HepG2 (cell line): ENCODE results near the gene SF3A2. TPM values are rescaled to one million over a fixed set of nuclear protein-coding genes. Genes with fewer than 3 reads are reported as not detected.

ENCODE experiments used
- CHCHD3 ChIP-seq: sonication (generic); formaldehyde crosslinking; IDR thresholded peaks from 2 replicates; pipeline ENCODE4 v1.8.0; 2022; ENCODE audit warnings: mild to moderate bottlenecking, missing genetic modification reagents, moderate library complexity
- FOSL1 ChIP-seq: sonication (generic); formaldehyde crosslinking; IDR thresholded peaks from 2 replicates; pipeline ENCODE4 v1.9.0; 2021; ENCODE audit warnings: missing genetic modification reagents, borderline replicate concordance
- KDM4B ChIP-seq: sonication (generic); formaldehyde crosslinking; IDR thresholded peaks from 2 replicates; pipeline ENCODE4 v1.4.0; 2020; ENCODE audit warnings: missing genetic modification reagents
- MIXL1 ChIP-seq: IDR thresholded peaks from 2 replicates; pipeline ENCODE4 v1.6.1; 2016
- RBM39 ChIP-seq: fragments of 200-400 bp; formaldehyde crosslinking; IDR thresholded peaks from one replicate; pipeline ENCODE4 v1.6.1; 2018; ENCODE audit warnings: antibody characterized with exemption, mild to moderate bottlenecking, low read depth, low read length; ENCODE audit not compliant: poor library complexity, severe bottlenecking
- SAP130 ChIP-seq: IDR thresholded peaks from 2 replicates; pipeline ENCODE4 v1.6.1; 2016; ENCODE audit warnings: low read depth
- THYN1 ChIP-seq: sonication (generic); formaldehyde crosslinking; IDR thresholded peaks from 2 replicates; pipeline ENCODE4 v1.8.1; 2023; ENCODE audit warnings: low read depth, mild to moderate bottlenecking, moderate library complexity, missing genetic modification reagents, borderline replicate concordance
- ZBTB38 ChIP-seq: sonication (generic); formaldehyde crosslinking; IDR thresholded peaks from 2 replicates; pipeline ENCODE4 v1.5.1; 2020; ENCODE audit warnings: mild to moderate bottlenecking, missing genetic modification reagents
- ZEB1 ChIP-seq: IDR thresholded peaks from 2 replicates; pipeline ENCODE4 v1.6.1; 2012; ENCODE audit warnings: mild to moderate bottlenecking, low read depth, inconsistent platforms; ENCODE audit not compliant: insufficient replicate concordance
- polyA plus RNA-seq, 8 experiments: library from polyadenylated mRNA; depleted of rRNA in 3 of 8; stranded (reverse) in 7 of 8; unstranded in 1 of 8; fragments of >200 nt; fragmentation: Illumina TruSeq in 4 of 8; extraction: Trizol in 4 of 8; gene quantifications; 2 replicates each; pipeline versions ENCODE4 v1.2.1 to v1.2.3, GENCODE V29; 2011 to 2016; ENCODE audit warnings: low read depth in 4 of 8, missing spikeins in 1 of 8, mixed read lengths in 1 of 8; ENCODE audit not compliant: insufficient read depth in 1 of 8
- total RNA-seq, 5 experiments: library from RNA; depleted of rRNA; stranded (reverse); fragments of >200 nt; fragmentation: Illumina TruSeq; extraction: Trizol; gene quantifications; 2 replicates each; pipeline ENCODE4 v1.2.3, GENCODE V29; 2016; ENCODE audit warnings: low read depth in 1 of 5
- TF ChIP-seq, protein P1 (sequence below): sonication (generic); formaldehyde crosslinking; IDR thresholded peaks from 2 replicates; pipeline ENCODE4 v1.9.0; 2022; ENCODE audit warnings: low read depth, missing genetic modification reagents
- TF ChIP-seq, protein P2 (sequence below): sonication (generic); formaldehyde crosslinking; IDR thresholded peaks from 2 replicates; pipeline ENCODE4 v1.4.0; 2020; ENCODE audit warnings: missing genetic modification reagents, borderline replicate concordance
- TF ChIP-seq, protein P3 (sequence below): IDR thresholded peaks from 2 replicates; pipeline ENCODE4 v1.6.1; 2012; ENCODE audit warnings: inconsistent platforms
- TF ChIP-seq, protein P4 (sequence below): sonication (generic); IDR thresholded peaks from 2 replicates; pipeline ENCODE4 v1.6.1; 2016; ENCODE audit warnings: low read depth, borderline replicate concordance
- TF ChIP-seq, protein P5 (sequence below): sonication (generic); formaldehyde crosslinking; IDR thresholded peaks from 2 replicates; pipeline ENCODE4 v1.4.0; 2020; ENCODE audit warnings: missing genetic modification reagents, borderline replicate concordance
- TF ChIP-seq, protein P6 (sequence below): fragments of 450-650 bp; IDR thresholded peaks from 2 replicates; pipeline ENCODE4 v1.6.1; 2017

SF3A2 gene
- total and polyA plus RNA-seq, 2 of the 13 experiments (the other 11 are each of a cell fraction or from before 2014, with no cell fraction given), result 8.6 to 8.8 TPM

DNA sequence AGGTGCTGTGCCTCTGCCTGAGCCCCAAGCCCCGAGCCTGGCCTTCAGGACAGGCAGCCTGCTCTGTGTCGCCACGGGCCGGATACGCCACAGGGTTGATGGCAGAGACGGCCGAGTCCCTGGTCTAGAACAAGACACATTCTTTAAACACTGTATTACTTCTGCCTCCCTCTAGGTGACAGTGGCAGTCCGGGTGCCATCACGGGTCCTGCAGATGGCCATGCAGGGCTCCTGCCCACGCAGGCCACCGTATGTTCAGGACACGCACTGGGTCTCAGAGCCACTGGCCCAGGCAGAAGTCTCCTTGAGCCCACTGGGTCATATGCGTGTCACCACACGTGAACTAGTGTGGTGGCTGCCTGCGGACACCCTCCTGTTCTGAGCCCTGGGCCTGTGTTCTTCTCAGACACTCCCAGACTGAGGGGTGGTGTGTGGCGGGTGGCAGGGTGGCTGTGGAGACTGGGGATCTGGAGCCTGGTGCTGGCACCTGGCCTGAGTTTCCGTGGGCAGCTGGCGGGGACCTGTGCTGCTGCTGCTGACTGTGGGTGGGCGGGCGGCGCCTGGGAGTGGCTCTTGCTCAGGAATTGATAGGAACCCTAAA, 4.9 kb upstream of the SF3A2 start (continued):
- peak; percentile 68 for TF ChIP-seq ZBTB38 (CRISPR knock-in tag)
- TF ChIP-seq, protein P1, sequence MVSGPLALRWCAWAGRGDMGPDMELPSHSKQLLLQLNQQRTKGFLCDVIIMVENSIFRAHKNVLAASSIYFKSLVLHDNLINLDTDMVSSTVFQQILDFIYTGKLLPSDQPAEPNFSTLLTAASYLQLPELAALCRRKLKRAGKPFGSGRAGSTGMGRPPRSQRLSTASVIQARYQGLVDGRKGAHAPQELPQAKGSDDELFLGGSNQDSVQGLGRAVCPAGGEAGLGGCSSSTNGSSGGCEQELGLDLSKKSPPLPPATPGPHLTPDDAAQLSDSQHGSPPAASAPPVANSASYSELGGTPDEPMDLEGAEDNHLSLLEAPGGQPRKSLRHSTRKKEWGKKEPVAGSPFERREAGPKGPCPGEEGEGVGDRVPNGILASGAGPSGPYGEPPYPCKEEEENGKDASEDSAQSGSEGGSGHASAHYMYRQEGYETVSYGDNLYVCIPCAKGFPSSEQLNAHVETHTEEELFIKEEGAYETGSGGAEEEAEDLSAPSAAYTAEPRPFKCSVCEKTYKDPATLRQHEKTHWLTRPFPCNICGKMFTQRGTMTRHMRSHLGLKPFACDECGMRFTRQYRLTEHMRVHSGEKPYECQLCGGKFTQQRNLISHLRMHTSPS (CRISPR knock-in tag), result no peak
- no peak for TF ChIP-seq THYN1 (CRISPR knock-in tag)
- TF ChIP-seq, protein P2, sequence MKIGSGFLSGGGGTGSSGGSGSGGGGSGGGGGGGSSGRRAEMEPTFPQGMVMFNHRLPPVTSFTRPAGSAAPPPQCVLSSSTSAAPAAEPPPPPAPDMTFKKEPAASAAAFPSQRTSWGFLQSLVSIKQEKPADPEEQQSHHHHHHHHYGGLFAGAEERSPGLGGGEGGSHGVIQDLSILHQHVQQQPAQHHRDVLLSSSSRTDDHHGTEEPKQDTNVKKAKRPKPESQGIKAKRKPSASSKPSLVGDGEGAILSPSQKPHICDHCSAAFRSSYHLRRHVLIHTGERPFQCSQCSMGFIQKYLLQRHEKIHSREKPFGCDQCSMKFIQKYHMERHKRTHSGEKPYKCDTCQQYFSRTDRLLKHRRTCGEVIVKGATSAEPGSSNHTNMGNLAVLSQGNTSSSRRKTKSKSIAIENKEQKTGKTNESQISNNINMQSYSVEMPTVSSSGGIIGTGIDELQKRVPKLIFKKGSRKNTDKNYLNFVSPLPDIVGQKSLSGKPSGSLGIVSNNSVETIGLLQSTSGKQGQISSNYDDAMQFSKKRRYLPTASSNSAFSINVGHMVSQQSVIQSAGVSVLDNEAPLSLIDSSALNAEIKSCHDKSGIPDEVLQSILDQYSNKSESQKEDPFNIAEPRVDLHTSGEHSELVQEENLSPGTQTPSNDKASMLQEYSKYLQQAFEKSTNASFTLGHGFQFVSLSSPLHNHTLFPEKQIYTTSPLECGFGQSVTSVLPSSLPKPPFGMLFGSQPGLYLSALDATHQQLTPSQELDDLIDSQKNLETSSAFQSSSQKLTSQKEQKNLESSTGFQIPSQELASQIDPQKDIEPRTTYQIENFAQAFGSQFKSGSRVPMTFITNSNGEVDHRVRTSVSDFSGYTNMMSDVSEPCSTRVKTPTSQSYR (CRISPR knock-in tag), result no peak
- no peak for TF ChIP-seq FOSL1 (CRISPR knock-in tag)
- TF ChIP-seq MIXL1, result no peak
- TF ChIP-seq, protein P3, sequence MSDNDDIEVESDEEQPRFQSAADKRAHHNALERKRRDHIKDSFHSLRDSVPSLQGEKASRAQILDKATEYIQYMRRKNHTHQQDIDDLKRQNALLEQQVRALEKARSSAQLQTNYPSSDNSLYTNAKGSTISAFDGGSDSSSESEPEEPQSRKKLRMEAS, result no peak; the same call in 1 of the 2 replicates
- no peak for TF ChIP-seq KDM4B
- TF ChIP-seq, protein P4, sequence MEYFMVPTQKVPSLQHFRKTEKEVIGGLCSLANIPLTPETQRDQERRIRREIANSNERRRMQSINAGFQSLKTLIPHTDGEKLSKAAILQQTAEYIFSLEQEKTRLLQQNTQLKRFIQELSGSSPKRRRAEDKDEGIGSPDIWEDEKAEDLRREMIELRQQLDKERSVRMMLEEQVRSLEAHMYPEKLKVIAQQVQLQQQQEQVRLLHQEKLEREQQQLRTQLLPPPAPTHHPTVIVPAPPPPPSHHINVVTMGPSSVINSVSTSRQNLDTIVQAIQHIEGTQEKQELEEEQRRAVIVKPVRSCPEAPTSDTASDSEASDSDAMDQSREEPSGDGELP, result no peak
- TF ChIP-seq, protein P5, sequence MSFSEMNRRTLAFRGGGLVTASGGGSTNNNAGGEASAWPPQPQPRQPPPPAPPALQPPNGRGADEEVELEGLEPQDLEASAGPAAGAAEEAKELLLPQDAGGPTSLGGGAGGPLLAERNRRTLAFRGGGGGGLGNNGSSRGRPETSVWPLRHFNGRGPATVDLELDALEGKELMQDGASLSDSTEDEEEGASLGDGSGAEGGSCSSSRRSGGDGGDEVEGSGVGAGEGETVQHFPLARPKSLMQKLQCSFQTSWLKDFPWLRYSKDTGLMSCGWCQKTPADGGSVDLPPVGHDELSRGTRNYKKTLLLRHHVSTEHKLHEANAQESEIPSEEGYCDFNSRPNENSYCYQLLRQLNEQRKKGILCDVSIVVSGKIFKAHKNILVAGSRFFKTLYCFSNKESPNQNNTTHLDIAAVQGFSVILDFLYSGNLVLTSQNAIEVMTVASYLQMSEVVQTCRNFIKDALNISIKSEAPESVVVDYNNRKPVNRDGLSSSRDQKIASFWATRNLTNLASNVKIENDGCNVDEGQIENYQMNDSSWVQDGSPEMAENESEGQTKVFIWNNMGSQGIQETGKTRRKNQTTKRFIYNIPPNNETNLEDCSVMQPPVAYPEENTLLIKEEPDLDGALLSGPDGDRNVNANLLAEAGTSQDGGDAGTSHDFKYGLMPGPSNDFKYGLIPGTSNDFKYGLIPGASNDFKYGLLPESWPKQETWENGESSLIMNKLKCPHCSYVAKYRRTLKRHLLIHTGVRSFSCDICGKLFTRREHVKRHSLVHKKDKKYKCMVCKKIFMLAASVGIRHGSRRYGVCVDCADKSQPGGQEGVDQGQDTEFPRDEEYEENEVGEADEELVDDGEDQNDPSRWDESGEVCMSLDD (CRISPR knock-in tag), result no peak
- TF ChIP-seq CHCHD3 (CRISPR knock-in tag), result no peak
- TF ChIP-seq, protein P6, sequence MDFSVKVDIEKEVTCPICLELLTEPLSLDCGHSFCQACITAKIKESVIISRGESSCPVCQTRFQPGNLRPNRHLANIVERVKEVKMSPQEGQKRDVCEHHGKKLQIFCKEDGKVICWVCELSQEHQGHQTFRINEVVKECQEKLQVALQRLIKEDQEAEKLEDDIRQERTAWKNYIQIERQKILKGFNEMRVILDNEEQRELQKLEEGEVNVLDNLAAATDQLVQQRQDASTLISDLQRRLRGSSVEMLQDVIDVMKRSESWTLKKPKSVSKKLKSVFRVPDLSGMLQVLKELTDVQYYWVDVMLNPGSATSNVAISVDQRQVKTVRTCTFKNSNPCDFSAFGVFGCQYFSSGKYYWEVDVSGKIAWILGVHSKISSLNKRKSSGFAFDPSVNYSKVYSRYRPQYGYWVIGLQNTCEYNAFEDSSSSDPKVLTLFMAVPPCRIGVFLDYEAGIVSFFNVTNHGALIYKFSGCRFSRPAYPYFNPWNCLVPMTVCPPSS, result no peak
- no peak for TF ChIP-seq SAP130 (CRISPR knock-in tag)
- TF ChIP-seq RBM39, result no peak
- TF ChIP-seq ZEB1, result no peak
